22Rv1 (cell line): Measurements from ENCODE around the gene SRGAP1.
"Not testable (repeated sequence)": the region's sequence is repeated elsewhere in the genome, so short reads cannot be mapped to it uniquely, and the experiment has no call there.

Experiments used
- H3K27ac ChIP-seq: fragments of 450-650 bp; 2 replicates; pipeline ENCODE4 v1.5.1; 2017
- CTCF ChIP-seq: fragments of 450-650 bp; IDR thresholded peaks from 2 replicates; pipeline ENCODE4 v1.5.1; 2017; ENCODE audit warnings: mild to moderate bottlenecking
- ZFX ChIP-seq: fragments of 450-650 bp; IDR thresholded peaks from 2 replicates; pipeline ENCODE4 v1.6.1; 2017; ENCODE audit warnings: antibody characterized with exemption, borderline replicate concordance

The SRGAP1 gene

GRCh38 chr12:64103825-64104740, 259.6 kb downstream of the SRGAP1 start:
- no peak overlapping the region for H3K27ac ChIP-seq
- TF ChIP-seq ZFX (no peak), CTCF (no peak)

GRCh38 chr12:64105026-64105425, 260.5 kb downstream of the SRGAP1 start:
- H3K27ac ChIP-seq, result no peak overlapping the region
- TF ChIP-seq CTCF (no peak), ZFX (no peak)

- TF ChIP-seq CTCF (no peak), ZFX (no peak)
- no peak overlapping the region for H3K27ac ChIP-seq
These were observed 263.3 kb downstream of the SRGAP1 start for GRCh38 chr12:64107776-64108175.

GRCh38 chr12:64109706-64110105, 265.2 kb downstream of the SRGAP1 start:
- TF ChIP-seq CTCF, result no peak
- TF ChIP-seq ZFX, result no peak
- H3K27ac ChIP-seq, result no peak overlapping the region

GRCh38 chr12:64110864-64111263, 266.4 kb downstream of the SRGAP1 start:
- TF ChIP-seq CTCF (no peak), ZFX (no peak)
- H3K27ac ChIP-seq, result no peak overlapping the region

- no peak for TF ChIP-seq CTCF
- TF ChIP-seq ZFX, result no peak
- H3K27ac ChIP-seq, result no peak overlapping the region
These were observed 272.5 kb downstream of the SRGAP1 start for GRCh38 chr12:64116969-64117368.

GRCh38 chr12:64120568-64120967, 276.1 kb downstream of the SRGAP1 start:
- TF ChIP-seq CTCF (no peak), ZFX (no peak)
- H3K27ac ChIP-seq, result no peak overlapping the region

GRCh38 chr12:64121086-64121485, 276.6 kb downstream of the SRGAP1 start:
- H3K27ac ChIP-seq, result not testable (repeated sequence)
